GM13976 (cell line): ENCODE measurements around the gene NCK1.
"Not testable (repeated sequence)": the region's sequence is repeated elsewhere in the genome, so short reads cannot be mapped to it uniquely, and the experiment has no call there.

Experiments used
- DNase-seq: peaks from one replicate; pipeline ENCODE4 v3.0.0; 2012; ENCODE audit warnings: low spot score
- in situ Hi-C: fragments of 300-500 bp; cut with MboI; formaldehyde crosslinking; loops from one replicate; pipeline ENCODE4 v1.12.0; 2022; ENCODE audit warnings: low sequenced_read_pairs, mixed read lengths, inconsistent platforms; ENCODE audit not compliant: unreplicated experiment
- TF ChIP-seq, protein P1 (sequence below): IDR thresholded peaks from 2 replicates; pipeline ENCODE4 v1.5.1; 2012; ENCODE audit warnings: borderline replicate concordance, mild to moderate bottlenecking; ENCODE audit not compliant: insufficient read depth; ENCODE audit errors: extremely low read depth, missing control alignments, control extremely low read depth

Gene NCK1

GRCh38 chr3:136889947-136890346 is 27.9 kb downstream of the NCK1 start:
- TF ChIP-seq, protein P1, sequence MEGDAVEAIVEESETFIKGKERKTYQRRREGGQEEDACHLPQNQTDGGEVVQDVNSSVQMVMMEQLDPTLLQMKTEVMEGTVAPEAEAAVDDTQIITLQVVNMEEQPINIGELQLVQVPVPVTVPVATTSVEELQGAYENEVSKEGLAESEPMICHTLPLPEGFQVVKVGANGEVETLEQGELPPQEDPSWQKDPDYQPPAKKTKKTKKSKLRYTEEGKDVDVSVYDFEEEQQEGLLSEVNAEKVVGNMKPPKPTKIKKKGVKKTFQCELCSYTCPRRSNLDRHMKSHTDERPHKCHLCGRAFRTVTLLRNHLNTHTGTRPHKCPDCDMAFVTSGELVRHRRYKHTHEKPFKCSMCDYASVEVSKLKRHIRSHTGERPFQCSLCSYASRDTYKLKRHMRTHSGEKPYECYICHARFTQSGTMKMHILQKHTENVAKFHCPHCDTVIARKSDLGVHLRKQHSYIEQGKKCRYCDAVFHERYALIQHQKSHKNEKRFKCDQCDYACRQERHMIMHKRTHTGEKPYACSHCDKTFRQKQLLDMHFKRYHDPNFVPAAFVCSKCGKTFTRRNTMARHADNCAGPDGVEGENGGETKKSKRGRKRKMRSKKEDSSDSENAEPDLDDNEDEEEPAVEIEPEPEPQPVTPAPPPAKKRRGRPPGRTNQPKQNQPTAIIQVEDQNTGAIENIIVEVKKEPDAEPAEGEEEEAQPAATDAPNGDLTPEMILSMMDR = no peak
- DNase-seq = no peak
- in situ Hi-C loops = no loop called here

DNA sequence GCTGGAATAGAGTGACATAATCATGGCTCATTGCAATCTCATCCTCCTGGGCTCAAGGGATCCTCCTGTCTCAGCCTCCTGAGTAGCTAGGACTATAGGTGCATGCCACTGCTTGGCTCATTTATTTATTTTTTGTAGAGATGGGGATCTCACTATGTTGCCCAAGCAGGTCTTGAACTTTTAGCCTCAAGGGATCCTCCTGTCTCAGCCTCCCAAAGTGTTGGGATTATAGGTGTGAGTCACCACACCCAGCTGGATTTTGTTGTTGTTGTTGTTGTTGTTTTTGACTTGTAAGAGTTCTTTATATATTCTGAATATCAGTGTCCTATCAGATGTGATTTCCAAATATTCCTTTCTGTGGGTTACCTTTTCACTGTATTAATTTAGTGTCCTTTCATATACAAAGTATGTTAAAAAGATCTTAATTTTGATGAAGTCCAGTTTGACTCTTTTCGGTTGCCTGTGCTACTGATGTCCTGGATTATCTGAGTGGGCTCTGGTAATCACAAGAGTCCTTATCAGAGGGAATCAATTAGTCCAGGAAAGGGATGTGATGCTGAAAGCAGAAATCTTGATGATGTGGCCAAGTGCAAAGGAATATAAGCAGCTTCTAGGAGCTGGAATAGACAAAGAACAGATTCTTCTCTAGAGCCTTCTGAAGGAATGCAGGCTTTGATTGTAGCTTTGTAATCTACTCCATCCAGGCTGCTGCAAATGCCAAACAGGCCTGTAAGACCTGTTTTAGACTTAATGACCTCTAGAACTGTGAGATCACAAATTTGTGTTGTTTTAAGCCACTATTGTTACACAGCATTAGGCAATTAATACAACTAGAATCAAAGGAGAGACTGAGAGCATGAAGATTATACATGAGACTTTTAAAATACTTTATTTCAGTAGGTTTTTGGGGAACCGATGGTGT is 30.2 kb downstream of the NCK1 start:
- in situ Hi-C loops = no loop called here
- TF ChIP-seq, protein P1 = no peak
- DNase-seq = no peak

DNA sequence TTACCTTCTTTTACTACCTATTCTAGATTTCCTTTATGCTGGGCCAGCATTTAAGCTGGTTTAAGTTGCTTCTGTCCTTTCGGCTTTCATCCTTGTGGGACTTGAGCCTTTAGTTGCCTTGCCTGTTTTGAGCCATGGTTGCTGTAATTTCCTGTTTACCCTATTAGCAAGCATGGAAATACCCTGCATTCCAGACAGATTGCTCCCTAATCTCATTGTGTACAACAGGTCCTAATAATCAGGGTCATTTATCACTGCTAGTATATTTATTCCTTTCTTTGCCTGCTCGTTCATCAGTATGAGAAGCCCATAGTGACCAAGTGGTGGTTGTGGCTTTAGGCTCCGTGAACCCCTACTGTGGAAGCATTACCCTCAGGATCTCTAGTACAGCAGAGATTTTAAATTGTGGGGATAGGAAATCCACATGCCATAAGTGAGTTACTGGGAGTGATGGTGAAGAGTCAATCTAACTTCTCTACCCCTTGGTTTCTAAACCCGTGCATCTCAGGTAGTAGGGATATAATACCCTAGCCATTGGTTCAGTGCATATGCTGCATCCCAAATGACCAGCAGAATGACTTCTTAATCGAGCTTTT is 31.9 kb downstream of the NCK1 start:
- no peak for DNase-seq
- in situ Hi-C loops = no loop called here
- TF ChIP-seq, protein P1 = no peak

- in situ Hi-C loops, DNase-seq: not testable (repeated sequence)
Measured at GRCh38 chr3:136897171-136897570, 35.2 kb downstream of the NCK1 start.

DNA sequence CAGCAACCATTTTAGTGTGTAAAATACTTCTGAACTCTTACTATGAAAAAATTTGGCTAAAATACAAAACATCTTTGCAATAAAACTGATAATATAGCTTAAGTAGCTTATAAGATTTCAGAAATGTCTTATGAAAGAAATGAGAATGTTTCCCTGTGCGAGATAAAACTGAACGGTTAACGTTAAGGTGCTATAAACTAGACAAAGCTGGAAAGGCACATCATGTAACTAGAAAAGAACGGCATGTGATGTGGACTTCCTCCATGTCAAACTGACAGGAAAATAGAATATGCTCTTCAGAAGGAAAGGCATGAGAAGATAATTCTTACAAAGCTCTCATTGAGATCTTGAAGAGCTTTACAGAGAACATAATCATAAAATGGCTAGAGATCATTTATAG is 36.5 kb downstream of the NCK1 start:
- no peak for DNase-seq
- in situ Hi-C loops = no loop called here
- TF ChIP-seq, protein P1 = no peak

GRCh38 chr3:136898954-136899353 is 36.9 kb downstream of the NCK1 start:
- in situ Hi-C loops = no loop called here
- no peak for DNase-seq
- TF ChIP-seq, protein P1 = no peak

DNA sequence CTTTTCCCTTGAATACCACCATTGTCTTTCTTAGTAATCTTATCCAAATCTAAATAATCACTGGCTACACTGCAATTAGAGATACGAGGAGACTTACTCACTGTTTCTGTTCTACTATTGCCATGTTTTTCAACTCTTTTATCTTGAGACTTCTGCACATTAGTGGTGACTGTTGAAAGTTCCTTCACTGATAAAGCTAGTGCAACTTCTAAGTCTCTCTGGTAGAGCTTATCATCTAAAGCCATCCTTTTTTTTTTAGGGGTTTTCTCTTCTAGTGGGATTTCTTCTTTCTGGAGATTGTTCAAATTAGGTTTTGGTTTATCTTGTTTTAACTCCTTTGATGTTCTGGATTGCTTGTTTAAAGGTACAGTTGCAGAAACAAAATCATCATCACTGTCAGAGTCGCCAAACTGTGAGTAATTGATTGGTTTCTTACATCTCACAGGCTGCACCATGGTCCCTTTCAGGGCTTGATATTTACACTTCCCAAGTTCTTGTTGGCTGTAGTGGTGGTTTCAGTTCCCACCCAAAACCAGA is 37.7 kb downstream of the NCK1 start:
- DNase-seq = no peak
- TF ChIP-seq, protein P1 = no peak
- in situ Hi-C loops = no loop called here

- DNase-seq, in situ Hi-C loops: not testable (repeated sequence)
Measured at GRCh38 chr3:136900694-136901093, 38.7 kb downstream of the NCK1 start.
